ENCODE data around the gene TCERG1.

TCERG1 gene

DNA sequence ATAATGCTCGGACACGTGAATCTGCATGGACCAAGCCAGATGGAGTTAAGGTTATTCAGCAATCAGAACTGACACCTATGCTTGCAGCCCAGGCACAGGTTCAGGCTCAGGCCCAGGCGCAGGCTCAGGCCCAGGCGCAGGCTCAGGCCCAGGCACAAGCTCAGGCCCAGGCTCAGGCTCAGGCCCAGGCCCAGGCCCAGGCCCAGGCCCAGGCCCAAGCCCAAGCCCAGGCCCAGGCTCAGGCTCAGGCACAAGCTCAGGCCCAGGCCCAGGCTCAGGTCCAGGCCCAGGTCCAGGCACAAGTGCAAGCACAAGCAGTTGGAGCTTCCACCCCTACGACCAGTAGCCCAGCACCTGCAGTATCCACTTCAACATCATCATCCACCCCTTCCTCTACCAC, 11.8 kb downstream of the TCERG1 start:
- DNase-seq, result no peak

- no peak for DNase-seq
Measured at GRCh38 chr5:146461319-146461718, 14.2 kb downstream of the TCERG1 start.

GRCh38 chr5:146463446-146463845, 16.3 kb downstream of the TCERG1 start:
- DNase-seq, result no peak

GRCh38 chr5:146466521-146467349, 19.6 kb downstream of the TCERG1 start:
- DNase-seq, result no peak

- DNase-seq, result no peak
Measured at GRCh38 chr5:146467760-146468159, 20.6 kb downstream of the TCERG1 start.

DNA sequence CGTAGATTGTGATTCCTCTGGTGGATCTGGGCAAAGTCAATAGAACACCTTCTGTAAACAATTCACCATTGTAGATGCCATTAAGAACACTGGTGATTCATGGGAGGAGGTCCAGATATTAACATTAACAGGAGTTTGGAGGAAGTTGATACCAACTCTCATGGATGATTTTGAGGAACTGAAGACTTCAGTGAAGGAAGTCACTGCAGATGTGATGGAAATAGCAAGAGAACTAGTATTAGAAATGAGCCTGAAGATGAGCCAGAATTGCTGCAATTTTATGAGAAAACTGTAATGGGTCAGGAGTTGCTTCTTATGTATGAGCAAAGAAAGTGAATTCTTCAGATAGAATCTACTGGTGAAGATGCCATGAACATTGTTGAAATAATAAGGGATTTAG, 26.9 kb downstream of the TCERG1 start:
- DNase-seq, result no peak

DNA sequence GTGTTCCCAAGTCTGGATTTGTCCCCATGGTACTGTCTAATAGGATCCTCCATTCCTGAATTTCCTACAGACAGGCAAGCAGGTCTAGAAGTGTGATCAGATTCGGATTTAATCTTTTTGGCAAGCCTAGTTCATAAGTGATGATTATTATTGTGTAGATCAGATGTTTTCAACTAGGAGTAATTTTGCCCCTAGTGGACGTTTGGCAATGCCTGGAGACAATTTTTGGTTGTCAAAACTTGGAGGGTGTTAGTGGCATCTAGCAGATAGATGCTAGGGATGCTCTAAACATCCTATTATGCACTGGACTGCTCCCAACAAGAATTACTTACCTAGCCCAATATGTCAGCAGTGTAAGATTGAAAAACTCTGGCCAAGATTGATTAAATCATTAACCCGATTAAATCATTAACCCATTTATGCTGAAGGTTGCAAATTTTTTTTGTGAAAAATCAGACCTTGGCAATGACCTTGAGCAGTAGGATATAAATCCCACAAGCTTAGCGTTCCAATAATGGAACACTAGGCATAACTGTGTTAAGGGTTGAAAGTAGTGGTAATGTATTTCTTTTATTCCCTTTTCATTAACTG, 28.2 kb downstream of the TCERG1 start:
- no peak for DNase-seq

DNA sequence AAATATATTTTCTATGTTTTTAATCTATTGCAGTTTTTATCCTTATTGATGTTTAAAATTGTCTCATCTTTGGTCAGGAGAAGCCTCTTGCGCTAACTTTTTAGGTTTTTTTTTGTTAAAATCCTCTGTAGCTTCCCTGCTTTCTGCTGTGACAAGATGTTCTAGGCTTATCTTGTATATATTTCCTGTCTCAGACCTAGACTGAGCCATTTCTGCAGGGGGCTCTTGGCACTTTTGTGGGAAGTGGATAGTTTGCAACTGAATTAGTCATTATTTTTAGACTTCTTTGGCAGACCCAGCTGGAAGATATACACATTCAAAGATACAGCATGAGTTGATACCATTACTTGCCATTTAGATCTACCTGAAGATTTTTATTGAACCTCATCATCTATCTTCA, 28.8 kb downstream of the TCERG1 start:
- DNase-seq, result no peak

DNA sequence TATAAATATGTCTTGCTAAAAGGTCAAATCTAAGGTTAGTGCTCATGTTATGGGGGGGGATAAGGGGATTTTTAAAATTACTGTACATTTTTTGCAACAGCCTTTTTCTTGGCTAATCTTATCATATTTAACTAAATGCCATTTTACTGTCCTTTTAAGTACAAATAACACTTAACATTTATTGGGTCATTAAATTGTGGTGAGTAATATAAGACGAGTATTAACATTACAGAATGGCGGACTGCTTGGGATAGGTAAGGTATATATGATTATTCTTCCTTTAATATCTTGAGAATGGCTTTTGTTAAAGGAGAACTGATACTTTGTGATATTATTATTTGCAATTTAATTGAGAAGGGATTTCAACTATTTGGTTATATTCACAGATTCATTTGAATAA, 35.6 kb downstream of the TCERG1 start:
- DNase-seq, result no peak

GRCh38 chr5:146484714-146485391, 37.7 kb downstream of the TCERG1 start:
- DNase-seq, result no peak

DNA sequence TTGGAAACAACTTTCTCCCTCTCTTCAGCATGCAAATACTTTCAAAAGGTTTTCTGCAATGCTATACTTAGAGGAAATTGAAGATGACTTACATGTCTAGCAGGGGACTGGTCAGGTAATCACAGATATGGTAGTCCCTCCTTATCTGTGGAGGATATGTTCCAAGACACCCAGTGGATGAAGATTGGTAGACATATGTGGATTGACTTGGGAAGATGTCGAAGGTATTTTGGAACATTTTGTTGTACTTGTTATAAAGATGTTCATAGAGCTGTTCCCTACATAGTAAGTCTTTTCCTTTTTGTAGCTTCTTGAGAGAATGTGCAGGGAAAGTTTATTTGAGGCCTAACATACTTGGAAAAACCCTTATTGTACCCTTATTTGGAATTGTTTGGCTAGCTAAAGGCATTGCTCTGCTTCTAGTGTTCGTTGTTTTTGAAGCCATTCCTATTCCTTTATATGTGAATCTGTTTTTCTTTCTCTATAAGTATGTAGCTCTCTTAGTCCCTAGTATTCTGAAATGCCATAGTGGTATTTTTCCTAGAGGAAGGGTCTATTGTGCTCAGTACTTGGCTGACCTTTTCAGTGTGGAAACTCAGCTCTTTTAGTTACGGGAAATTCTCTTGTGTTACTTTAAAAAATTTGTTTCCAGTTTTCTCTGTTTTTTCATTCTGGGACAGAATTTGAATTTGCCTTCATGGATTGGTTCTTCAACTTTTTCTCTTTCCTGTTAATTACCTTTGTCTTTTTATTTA, 43.1 kb downstream of the TCERG1 start:
- DNase-seq, result no peak

DNA sequence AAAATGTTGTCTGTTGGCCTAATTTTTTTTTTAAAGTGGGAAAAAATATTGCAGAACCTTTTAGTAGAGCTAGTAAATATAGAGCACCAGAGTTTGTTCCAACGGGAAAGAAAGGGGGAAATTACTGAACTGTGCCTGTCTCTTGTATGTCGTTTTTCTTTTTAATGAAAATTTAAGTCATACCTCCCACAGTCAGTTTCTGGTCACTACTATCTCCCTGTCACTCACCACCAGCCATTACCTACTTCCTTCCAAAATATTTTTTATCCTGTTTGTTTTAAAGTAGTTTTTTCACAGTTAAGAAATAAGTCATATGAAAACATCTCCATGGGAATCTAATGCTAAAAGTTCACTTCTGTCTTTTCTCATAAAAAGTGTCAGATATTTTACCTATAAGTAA, 47.5 kb downstream of the TCERG1 start:
- DNase-seq, result no peak

DNA sequence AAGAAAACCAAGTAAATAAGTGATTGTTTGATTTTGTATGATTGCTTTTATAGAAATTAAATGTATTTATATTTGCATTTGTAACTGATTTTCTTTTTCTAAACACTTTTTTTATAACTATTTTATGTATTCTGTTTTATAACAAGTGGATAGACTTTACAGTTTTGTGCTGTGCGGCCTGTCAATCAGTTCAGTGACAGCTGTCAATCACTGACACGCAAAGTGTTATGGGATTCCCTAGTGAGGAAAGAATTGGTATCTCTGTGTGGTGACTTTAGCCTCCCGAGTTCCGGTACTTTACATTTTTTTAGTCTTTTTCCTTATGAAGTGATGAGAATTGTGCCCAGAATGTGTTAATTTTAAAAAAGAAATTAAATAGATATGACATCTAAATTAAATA, 52.5 kb downstream of the TCERG1 start:
- no peak for DNase-seq

GRCh38 chr5:146507428-146507827, 60.3 kb downstream of the TCERG1 start:
- no peak for DNase-seq

DNA sequence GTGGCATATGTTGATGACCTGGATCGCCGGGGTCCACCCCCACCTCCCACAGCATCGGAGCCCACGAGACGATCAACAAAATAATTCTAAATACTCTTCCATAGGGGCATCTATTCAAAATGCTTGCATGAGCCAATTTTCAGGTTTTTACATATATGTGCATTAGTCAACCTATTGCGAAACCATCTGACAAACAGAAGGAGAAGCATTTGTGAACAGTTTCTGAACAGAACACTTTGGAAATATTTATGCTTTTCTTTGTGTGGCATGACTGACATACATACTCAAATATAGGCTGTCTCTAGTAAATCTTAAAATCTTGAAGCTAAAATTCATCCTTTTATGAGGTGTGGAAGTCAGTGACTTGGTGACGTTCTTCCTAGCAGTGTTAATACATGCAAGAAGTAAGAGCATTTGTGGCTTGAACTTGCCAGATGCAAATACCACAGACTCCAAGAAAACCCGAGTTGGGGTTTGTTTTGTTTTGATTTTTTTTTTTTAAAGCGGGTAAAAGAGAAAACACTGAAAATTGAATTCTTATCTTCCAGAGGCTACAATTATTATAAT, 63.5 kb downstream of the TCERG1 start:
- no peak for DNase-seq

GRCh38 chr5:146513462-146513861, 66.3 kb downstream of the TCERG1 start:
- DNase-seq, result no peak

GRCh38 chr5:146514575-146514974, 67.4 kb downstream of the TCERG1 start:
- DNase-seq, result no peak

DNA sequence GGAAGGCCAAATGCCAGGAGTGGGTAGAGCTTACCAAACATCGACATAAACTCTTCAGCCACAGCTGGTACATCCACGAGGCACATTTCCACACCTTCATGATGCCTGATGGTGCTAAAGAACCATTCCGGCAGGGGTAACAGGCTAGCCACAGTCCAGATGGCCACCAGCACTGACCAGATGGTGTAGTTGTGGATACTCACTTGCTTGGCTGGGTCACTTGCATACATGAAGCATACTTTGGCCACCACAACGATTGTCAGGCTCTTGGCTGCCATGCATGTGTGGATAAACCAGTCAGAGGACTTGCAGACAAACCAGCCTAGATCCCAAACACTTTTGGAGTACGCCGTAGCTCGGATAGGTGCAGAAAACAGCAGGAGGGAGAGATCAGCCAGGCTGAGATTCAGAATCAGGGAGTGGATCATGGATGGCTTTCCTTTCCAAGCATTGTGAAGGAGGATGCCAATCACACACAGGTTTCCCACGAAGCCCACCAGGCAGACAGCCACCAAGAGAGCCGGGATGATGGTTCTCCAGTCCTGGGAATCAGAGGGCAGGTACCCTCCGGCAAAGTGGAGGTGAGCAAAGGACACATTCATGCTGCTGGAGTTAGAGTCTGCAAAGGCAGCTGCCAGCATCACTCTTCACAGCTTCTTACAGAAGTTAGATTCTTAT, 68.5 kb downstream of the TCERG1 start:
- DNase-seq, result no peak

- no peak for DNase-seq
Measured at GRCh38 chr5:146516151-146516475, 69.0 kb downstream of the TCERG1 start, which contains the start of gene GPR151. Gene GPR151 (minus strand): TSS chr5:146516190. CDS start chr5:146516113, 77 bp downstream.

- no peak for DNase-seq
Measured at GRCh38 chr5:146519554-146519953, 72.4 kb downstream of the TCERG1 start.

DNA sequence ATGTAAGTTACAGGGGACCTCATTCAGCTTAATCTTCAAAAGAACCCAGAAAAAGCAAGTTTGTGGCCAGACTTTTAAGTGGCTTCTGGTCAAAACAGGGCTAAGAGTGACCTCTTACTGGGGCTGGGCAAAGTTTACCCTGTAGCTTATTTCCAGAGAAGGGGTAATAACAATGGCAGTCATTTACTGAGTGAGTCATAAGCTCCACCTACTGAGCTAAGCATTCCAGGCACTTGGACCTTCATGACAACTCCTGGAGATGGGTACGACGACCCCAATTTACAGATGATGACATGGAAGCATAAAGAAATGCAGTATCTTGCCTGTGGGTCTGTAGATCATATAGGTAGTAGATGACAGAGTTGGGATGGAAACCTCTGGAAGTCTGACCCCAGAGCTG, 73.6 kb downstream of the TCERG1 start:
- no peak for DNase-seq

- no peak for DNase-seq
Measured at GRCh38 chr5:146521403-146522106, 74.4 kb downstream of the TCERG1 start.

All from NCI-H2107 (cell line).